B cell (primary cell): ENCODE results near the gene PLD1. TPM values are rescaled to one million over a fixed set of nuclear protein-coding genes. Genes with fewer than 3 reads are reported as not detected.

Experiments used
- ATAC-seq: fragments of 200-7000 bp; cut with Tn5 transposase; one replicate; pipeline ENCODE4 v1.10.0; 2021; ENCODE audit warnings: low read depth, mild to moderate bottlenecking, moderate number of reproducible peaks, moderate library complexity
- CTCF ChIA-PET: fragments of 350-600 bp; sonication (Branson Sonifier 250); formaldehyde crosslinking; loops from one replicate; lab custom pipeline; 2021; ENCODE audit warnings: antibody characterized with exemption, inconsistent platforms; lab: Charles Lee
- POLR2A ChIA-PET: fragments of 350-600 bp; sonication (Branson Sonifier 250); formaldehyde crosslinking; loops from one replicate; lab custom pipeline; 2021; ENCODE audit warnings: antibody characterized with exemption; lab: Charles Lee
- DNase-seq: peaks from one replicate; pipeline ENCODE4 v3.0.0; 2013
- H2AFZ ChIP-seq: 2 replicates; pipeline ENCODE4 v1.6.1; 2012; ENCODE audit warnings: mild to moderate bottlenecking, low read depth, low read length; ENCODE audit not compliant: insufficient read depth, poor library complexity, severe bottlenecking
- H3K27ac ChIP-seq, 2 donors: 1 replicate in 1 of 2; 2 replicates in 1 of 2; pipeline ENCODE4 v1.5.1; 2012 to 2013; ENCODE audit warnings: low read length in 2 of 2, mild to moderate bottlenecking in 2 of 2, moderate library complexity in 1 of 2
- H3K27me3 ChIP-seq, 4 experiments: fragments of 200-600 bp in 1 of 4; sonication (generic) in 1 of 4; replicated peaks in 1 of 4; 1 replicate in 2 of 4; 2 replicates in 2 of 4; pipeline versions ENCODE4 v1.6.1 to v1.7.0; 2013 to 2016; ENCODE audit warnings: low read length in 3 of 4, mild to moderate bottlenecking in 2 of 4, mixed read lengths in 1 of 4, moderate library complexity in 1 of 4; ENCODE audit not compliant: insufficient read depth in 4 of 4, control insufficient read depth in 3 of 4; ENCODE audit errors: control extremely low read depth in 1 of 4
- H3K36me3 ChIP-seq, 2 experiments: replicated peaks in 1 of 2; 1 replicate in 1 of 2; 2 replicates in 1 of 2; pipeline versions ENCODE4 v1.6.1 to v1.7.1; 2013; ENCODE audit warnings: low read length in 1 of 2; ENCODE audit not compliant: insufficient read depth in 2 of 2, control insufficient read depth in 1 of 2; ENCODE audit errors: control extremely low read depth in 1 of 2, extremely low read depth in 1 of 2
- H3K4me1 ChIP-seq, 2 donors: fragments of 200-600 bp in 1 of 2; sonication (generic) in 1 of 2; 1 replicate in 1 of 2; 2 replicates in 1 of 2; pipeline versions ENCODE4 v1.5.1 to v1.6.1; 2013 to 2017; ENCODE audit warnings: low read length in 2 of 2; ENCODE audit not compliant: control insufficient read depth in 2 of 2, insufficient read depth in 2 of 2
- H3K4me2 ChIP-seq: replicated peaks from 2 replicates; pipeline ENCODE3; 2012; ENCODE audit warnings: mild to moderate bottlenecking, low read depth, low read length; ENCODE audit not compliant: poor library complexity, severe bottlenecking
- H3K4me3 ChIP-seq, 5 experiments: fragments of 200-600 bp in 1 of 5; sonication (generic) in 1 of 5; 1 replicate in 3 of 5; 2 replicates in 2 of 5; pipeline versions ENCODE4 v1.5.1 to v1.7.0; 2011 to 2016; ENCODE audit warnings: low read length in 4 of 5, mild to moderate bottlenecking in 4 of 5, low read depth in 2 of 5, control low read depth in 1 of 5, moderate library complexity in 1 of 5; ENCODE audit not compliant: insufficient read depth in 1 of 5; ENCODE audit errors: control extremely low read depth in 1 of 5, extremely low read depth in 1 of 5
- H3K79me2 ChIP-seq: fragments of 200-600 bp; sonication (generic); one replicate; pipeline ENCODE4 v1.6.0; 2016; ENCODE audit warnings: low read length; ENCODE audit not compliant: control insufficient read depth, insufficient read depth
- H3K9ac ChIP-seq: fragments of 200-600 bp; sonication (generic); 2 replicates; pipeline ENCODE4 v1.6.1; 2017; ENCODE audit warnings: mild to moderate bottlenecking, low read length, moderate library complexity
- H3K9me3 ChIP-seq, 3 donors: one replicate each; pipeline versions ENCODE4 v1.6.1 to v1.7.1; 2013; ENCODE audit warnings: low read length in 2 of 3; ENCODE audit not compliant: control insufficient read depth in 2 of 3, insufficient read depth in 1 of 3; ENCODE audit errors: control extremely low read depth in 1 of 3
- H4K20me1 ChIP-seq: 2 replicates; pipeline ENCODE4 v1.6.0; 2012; ENCODE audit warnings: mild to moderate bottlenecking, low read length; ENCODE audit not compliant: insufficient read depth, control insufficient read depth, poor library complexity, severe bottlenecking
- H3K27ac Mint-ChIP-seq: one replicate; pipeline ENCODE4 v1.8.0; 2021; ENCODE audit warnings: mixed read lengths
- H3K27me3 Mint-ChIP-seq: one replicate; pipeline ENCODE4 v1.8.0; 2021; ENCODE audit warnings: mixed read lengths
- H3K4me1 Mint-ChIP-seq: one replicate; pipeline ENCODE4 v1.8.0; 2021; ENCODE audit warnings: mixed read lengths
- H3K4me3 Mint-ChIP-seq: one replicate; pipeline ENCODE4 v1.8.0; 2021; ENCODE audit warnings: mixed read lengths
- H3K9me3 Mint-ChIP-seq: one replicate; pipeline ENCODE4 v1.8.0; 2022; ENCODE audit warnings: mixed read lengths; ENCODE audit not compliant: insufficient read depth
- EZH2 ChIP-seq: IDR thresholded peaks from 2 replicates; pipeline ENCODE4 v1.6.1; 2012; ENCODE audit warnings: borderline replicate concordance, low read depth, mild to moderate bottlenecking, moderate library complexity, low read length; ENCODE audit not compliant: insufficient read depth, poor library complexity, severe bottlenecking
- WGBS: methylation state at CpG from one replicate; pipeline ENCODE4 v1.1.5; 2013; ENCODE audit warnings: missing lambda C conversion rate; ENCODE audit not compliant: insufficient coverage; 5-methylcytosine and 5-hydroxymethylcytosine counted together
- intact Hi-C: fragments of 100-400 bp; cut with micrococcal nuclease; formaldehyde crosslinking; loops from one replicate; pipeline ENCODE4 v1.10.0; 2022
- polyA plus RNA-seq: library from polyadenylated mRNA; depleted of rRNA; stranded (reverse); fragments of >200 nt; gene quantifications from 2 replicates; pipeline ENCODE4 v1.2.3, GENCODE V29; 2012
- total RNA-seq, 2 donors: library from RNA; stranded (reverse); fragments of 120-200 nt in 1 of 2; gene quantifications; 1 replicate in 1 of 2; 2 replicates in 1 of 2; pipeline versions ENCODE4 v1.2.3 to v1.2.4, GENCODE V29; 2013 to 2022
- TF ChIP-seq, protein P1 (sequence below): fragments of 200-600 bp; IDR thresholded peaks from one replicate; pipeline ENCODE4 v1.8.0; 2022; ENCODE audit warnings: antibody characterized with exemption, mild to moderate bottlenecking

Gene PLD1
- total and polyA plus RNA-seq, 2 donors (not counting 1 experiment from before 2014, with no cell fraction given) = 0.24 to 0.52 TPM

DNA sequence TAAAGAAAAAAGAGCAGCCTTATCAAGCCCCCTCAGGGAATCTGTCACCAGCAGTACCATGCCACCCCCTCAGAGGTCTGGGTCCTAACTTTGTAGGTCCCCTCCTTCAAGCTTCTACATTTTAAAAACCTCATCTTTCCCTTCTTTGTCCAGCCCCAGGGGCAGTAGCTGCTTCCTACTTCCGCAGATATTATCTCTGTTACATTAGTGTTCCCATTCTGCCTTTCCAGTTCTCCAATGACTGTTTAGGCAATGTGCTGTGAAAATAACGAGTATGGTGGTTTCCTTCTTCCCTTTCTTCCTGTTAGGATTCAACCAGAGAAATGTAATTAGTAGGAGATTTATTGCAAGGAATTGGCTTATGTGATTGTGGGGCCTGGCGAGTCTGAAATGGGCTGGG is 224.0 kb downstream of the PLD1 start:
- Histone ChIP-seq H3K27ac (no peak overlapping the region), H3K4me1 (no peaks in the 10 kb centered on the region), H3K27me3 (peaks cover 0 to 2% (median 0%) of the 10 kb centered on the region in 4 experiments), H3K4me2 (no peak overlapping the region), H2AFZ (no peak overlapping the region), H3K9me3 (no peaks in the 10 kb centered on the region), H3K9ac (no peak overlapping the region), H3K4me3 (no peak overlapping the region), H4K20me1 (no peaks in the 10 kb centered on the region), H3K79me2 (no peaks in the 10 kb centered on the region), H3K36me3 (no peaks in the 10 kb centered on the region)
- no peak overlapping the region for H3K4me3 Mint-ChIP-seq
- H3K27me3 Mint-ChIP-seq = peaks cover 15% of the 10 kb centered on the region
- ChIA-PET POLR2A (no interaction called here), CTCF (no interaction called here)
- H3K9me3 Mint-ChIP-seq = no peaks in the 10 kb centered on the region
- no peak for DNase-seq
- H3K27ac Mint-ChIP-seq = no peak overlapping the region
- intact Hi-C loops = no loop called here
- no peak for TF ChIP-seq EZH2
- TF ChIP-seq, protein P1, sequence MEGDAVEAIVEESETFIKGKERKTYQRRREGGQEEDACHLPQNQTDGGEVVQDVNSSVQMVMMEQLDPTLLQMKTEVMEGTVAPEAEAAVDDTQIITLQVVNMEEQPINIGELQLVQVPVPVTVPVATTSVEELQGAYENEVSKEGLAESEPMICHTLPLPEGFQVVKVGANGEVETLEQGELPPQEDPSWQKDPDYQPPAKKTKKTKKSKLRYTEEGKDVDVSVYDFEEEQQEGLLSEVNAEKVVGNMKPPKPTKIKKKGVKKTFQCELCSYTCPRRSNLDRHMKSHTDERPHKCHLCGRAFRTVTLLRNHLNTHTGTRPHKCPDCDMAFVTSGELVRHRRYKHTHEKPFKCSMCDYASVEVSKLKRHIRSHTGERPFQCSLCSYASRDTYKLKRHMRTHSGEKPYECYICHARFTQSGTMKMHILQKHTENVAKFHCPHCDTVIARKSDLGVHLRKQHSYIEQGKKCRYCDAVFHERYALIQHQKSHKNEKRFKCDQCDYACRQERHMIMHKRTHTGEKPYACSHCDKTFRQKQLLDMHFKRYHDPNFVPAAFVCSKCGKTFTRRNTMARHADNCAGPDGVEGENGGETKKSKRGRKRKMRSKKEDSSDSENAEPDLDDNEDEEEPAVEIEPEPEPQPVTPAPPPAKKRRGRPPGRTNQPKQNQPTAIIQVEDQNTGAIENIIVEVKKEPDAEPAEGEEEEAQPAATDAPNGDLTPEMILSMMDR = no peak
- 90% methylated on average over 1 of the region's 3 CpGs for WGBS
- H3K4me1 Mint-ChIP-seq = no peaks in the 10 kb centered on the region
- no peak for ATAC-seq

DNA sequence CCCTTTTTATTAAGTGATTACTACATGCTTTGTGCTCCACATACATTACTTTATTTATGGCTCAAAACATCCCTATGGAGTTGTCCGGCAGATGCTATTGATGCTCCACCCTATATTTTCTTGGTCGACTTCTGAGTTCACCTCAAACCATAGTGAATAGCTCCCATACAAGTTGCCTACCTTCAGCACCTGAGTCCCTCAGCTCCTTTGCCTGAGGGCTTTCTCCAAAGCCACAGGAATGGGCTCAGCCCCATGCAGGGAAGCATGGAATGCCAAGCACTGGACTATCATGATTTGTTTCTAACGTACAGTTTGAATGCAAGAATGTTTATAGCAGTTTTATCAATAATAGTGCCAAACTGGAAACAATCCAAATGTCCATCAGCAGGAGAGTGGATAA is 225.2 kb downstream of the PLD1 start:
- no peaks in the 10 kb centered on the region for H3K4me1 ChIP-seq
- H3K4me2 ChIP-seq = no peak overlapping the region
- H4K20me1 ChIP-seq = no peaks in the 10 kb centered on the region
- H3K4me3 ChIP-seq = no peak overlapping the region
- H3K27ac ChIP-seq = no peak overlapping the region
- no peak for TF ChIP-seq EZH2
- TF ChIP-seq, protein P1 = no peak
- H3K36me3 ChIP-seq = no peaks in the 10 kb centered on the region
- ATAC-seq = no peak
- no peaks in the 10 kb centered on the region for H3K4me1 Mint-ChIP-seq
- no peaks in the 10 kb centered on the region for H3K9me3 ChIP-seq
- intact Hi-C loops = no loop called here
- no peak for DNase-seq
- H3K9me3 Mint-ChIP-seq = no peaks in the 10 kb centered on the region
- no peak overlapping the region for H3K4me3 Mint-ChIP-seq
- WGBS = 100% methylated on average over 2 of the region's 3 CpGs
- no peak overlapping the region for H3K9ac ChIP-seq
- H3K79me2 ChIP-seq = no peaks in the 10 kb centered on the region
- H3K27me3 Mint-ChIP-seq = peaks cover 15% of the 10 kb centered on the region
- H3K27ac Mint-ChIP-seq = no peak overlapping the region
- ChIA-PET POLR2A (no interaction called here), CTCF (no interaction called here)
- peaks cover 0 to 2% (median 0%) of the 10 kb centered on the region in 4 experiments for H3K27me3 ChIP-seq
- no peak overlapping the region for H2AFZ ChIP-seq
